Neutrophil (primary cell): ENCODE data around the gene NHLRC2.

Source experiments
- H3K27ac ChIP-seq: fragments of 200-600 bp; sonication (generic); 2 replicates; pipeline ENCODE4 v1.5.1; 2016; ENCODE audit warnings: mild to moderate bottlenecking, moderate library complexity
- H3K27me3 ChIP-seq: fragments of 200-600 bp; sonication (generic); 2 replicates; pipeline ENCODE4 v1.6.0; 2016; ENCODE audit warnings: mild to moderate bottlenecking
- H3K36me3 ChIP-seq: fragments of 200-600 bp; sonication (generic); 2 replicates; pipeline ENCODE4 v1.5.1; 2017
- H3K4me1 ChIP-seq, 2 experiments: fragments of 200-600 bp in 1 of 2; sonication (generic) in 1 of 2; 1 replicate in 1 of 2; 2 replicates in 1 of 2; pipeline versions ENCODE4 v1.5.1 to v1.6.1; 2013 to 2016; ENCODE audit warnings: low read depth in 1 of 2, low read length in 1 of 2, mild to moderate bottlenecking in 1 of 2, moderate library complexity in 1 of 2; ENCODE audit not compliant: control insufficient read depth in 1 of 2, insufficient read depth in 1 of 2
- H3K4me3 ChIP-seq, 2 experiments: fragments of 200-600 bp in 1 of 2; sonication (generic) in 1 of 2; 1 replicate in 1 of 2; 2 replicates in 1 of 2; pipeline ENCODE4 v1.5.1; 2013 to 2016; ENCODE audit warnings: low read depth in 1 of 2, low read length in 1 of 2, mild to moderate bottlenecking in 1 of 2, moderate library complexity in 1 of 2
- H3K9me3 ChIP-seq: fragments of 200-600 bp; sonication (generic); 2 replicates; pipeline ENCODE4 v1.5.1; 2016
- TF ChIP-seq, protein P1 (sequence below): fragments of 200-600 bp; sonication (generic); IDR thresholded peaks from 2 replicates; pipeline ENCODE4 v1.5.1; 2016; ENCODE audit warnings: antibody characterized with exemption

The NHLRC2 gene

DNA sequence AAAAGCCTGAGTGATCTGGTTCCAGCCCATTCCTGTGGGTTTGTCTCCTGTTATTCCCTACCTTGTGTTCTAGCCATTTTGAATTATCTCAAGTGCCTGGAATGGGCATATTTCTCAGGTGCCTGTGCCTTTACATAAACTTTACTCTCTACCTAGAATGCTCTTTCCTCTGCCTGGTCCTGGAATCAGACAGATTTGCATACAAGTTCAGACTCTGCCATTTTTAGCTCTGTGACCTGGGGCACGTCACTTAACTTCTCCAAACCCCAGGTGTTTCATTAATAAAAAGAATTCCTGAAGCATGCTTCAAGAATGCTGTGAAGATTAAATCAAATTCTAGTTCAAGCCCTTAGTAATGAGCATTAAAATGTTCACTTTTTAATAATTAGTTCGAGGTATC, 8.4 kb upstream of the NHLRC2 start:
- Histone ChIP-seq H3K27ac (no peak overlapping the region), H3K4me1 (peaks cover 23 to 27% of the 10 kb centered on the region in 2 experiments), H3K36me3 (no peaks in the 10 kb centered on the region), H3K27me3 (no peaks in the 10 kb centered on the region), H3K9me3 (no peaks in the 10 kb centered on the region), H3K4me3 (no peak overlapping the region)
- TF ChIP-seq, protein P1, sequence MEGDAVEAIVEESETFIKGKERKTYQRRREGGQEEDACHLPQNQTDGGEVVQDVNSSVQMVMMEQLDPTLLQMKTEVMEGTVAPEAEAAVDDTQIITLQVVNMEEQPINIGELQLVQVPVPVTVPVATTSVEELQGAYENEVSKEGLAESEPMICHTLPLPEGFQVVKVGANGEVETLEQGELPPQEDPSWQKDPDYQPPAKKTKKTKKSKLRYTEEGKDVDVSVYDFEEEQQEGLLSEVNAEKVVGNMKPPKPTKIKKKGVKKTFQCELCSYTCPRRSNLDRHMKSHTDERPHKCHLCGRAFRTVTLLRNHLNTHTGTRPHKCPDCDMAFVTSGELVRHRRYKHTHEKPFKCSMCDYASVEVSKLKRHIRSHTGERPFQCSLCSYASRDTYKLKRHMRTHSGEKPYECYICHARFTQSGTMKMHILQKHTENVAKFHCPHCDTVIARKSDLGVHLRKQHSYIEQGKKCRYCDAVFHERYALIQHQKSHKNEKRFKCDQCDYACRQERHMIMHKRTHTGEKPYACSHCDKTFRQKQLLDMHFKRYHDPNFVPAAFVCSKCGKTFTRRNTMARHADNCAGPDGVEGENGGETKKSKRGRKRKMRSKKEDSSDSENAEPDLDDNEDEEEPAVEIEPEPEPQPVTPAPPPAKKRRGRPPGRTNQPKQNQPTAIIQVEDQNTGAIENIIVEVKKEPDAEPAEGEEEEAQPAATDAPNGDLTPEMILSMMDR = no peak

DNA sequence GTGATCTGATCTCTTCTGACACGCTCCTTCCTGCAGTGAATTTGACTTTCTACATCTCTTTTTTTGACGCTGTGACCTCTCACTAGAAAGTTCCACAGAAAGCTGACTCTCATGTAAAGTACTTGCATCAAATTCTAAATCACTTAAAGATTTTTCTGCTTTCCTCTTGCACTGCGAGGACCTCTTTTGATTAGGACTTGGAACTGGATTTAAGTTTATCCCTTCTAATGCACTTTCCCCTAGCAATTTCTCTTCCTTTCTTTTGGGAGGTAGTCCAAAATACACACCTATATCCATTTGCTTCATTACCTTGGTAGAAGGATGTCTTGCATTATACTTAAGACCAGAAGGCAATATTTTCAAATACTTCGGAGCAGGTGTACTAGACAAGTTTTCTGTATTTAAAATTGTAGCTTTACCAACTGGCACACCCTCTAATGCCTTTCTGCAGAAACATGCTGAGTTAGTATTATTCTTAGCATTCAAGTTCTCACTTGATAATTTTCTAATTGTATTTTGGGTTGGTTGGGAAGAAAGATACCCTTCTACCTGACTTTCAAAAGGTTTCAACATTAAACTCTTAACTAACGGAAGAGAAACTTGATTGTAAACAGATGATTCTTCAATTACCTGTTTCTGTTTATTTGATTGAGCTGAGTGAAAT, 5.2 kb upstream of the NHLRC2 start:
- Histone ChIP-seq H3K9me3 (no peaks in the 10 kb centered on the region), H3K27me3 (no peaks in the 10 kb centered on the region), H3K27ac (no peak overlapping the region), H3K36me3 (no peaks in the 10 kb centered on the region), H3K4me3 (no peak overlapping the region), H3K4me1 (peaks cover 25 to 27% of the 10 kb centered on the region in 2 experiments)
- TF ChIP-seq, protein P1 = no peak

DNA sequence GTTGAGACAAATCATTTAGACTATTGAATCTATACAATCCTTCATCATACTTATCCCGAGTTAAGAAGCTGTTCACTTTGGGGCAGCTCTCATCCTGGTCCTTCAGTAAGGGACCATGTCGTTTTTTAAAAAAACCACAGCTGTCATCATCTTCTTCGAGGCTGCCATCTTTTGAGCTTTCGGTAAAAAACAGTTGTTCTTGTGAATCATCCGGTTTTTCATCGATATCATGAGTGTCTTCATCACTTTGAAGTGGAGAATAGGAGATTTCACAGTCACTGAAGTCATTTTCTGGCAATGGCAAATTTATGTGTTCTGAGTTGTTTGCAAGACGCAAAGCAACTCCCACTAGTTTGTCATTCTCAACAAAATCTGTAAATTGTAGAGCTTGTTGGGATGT, 4.5 kb upstream of the NHLRC2 start:
- H3K4me1 ChIP-seq = peaks cover 21 to 22% of the 10 kb centered on the region in 2 experiments
- TF ChIP-seq, protein P1 = no peak
- no peak overlapping the region for H3K27ac ChIP-seq
- H3K27me3 ChIP-seq = no peaks in the 10 kb centered on the region
- H3K4me3 ChIP-seq = no peak overlapping the region
- no peaks in the 10 kb centered on the region for H3K36me3 ChIP-seq
- H3K9me3 ChIP-seq = no peaks in the 10 kb centered on the region

DNA sequence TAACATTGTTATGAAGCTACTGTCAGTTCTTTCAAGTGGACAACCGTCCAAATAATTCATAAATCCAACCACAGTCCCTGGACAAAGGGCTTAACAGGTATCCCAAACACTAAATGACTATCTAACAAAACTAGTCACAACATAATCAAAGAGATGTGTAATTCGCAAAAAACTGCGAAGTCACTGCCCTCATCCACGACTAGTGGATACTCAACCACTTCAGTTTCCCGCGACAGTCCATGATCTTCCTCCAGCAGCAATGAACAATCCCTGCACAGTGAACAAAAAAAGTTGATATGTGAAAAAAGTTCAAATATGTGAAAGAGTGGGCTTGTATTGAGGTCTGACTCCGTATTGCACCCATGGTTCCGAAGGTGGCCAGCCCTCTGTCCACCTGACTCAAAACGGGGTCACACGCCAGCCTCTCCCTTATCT, 866 bp upstream of the NHLRC2 start:
- no peaks in the 10 kb centered on the region for H3K9me3 ChIP-seq
- TF ChIP-seq, protein P1 = no peak
- peaks cover 22 to 30% of the 10 kb centered on the region in 2 experiments for H3K4me1 ChIP-seq
- H3K27me3 ChIP-seq = no peaks in the 10 kb centered on the region
- no peaks in the 10 kb centered on the region for H3K36me3 ChIP-seq
- H3K27ac ChIP-seq = peak overlapping the region; percentile 79
- H3K4me3 ChIP-seq = peak overlapping the region; percentile 79 to 97

DNA sequence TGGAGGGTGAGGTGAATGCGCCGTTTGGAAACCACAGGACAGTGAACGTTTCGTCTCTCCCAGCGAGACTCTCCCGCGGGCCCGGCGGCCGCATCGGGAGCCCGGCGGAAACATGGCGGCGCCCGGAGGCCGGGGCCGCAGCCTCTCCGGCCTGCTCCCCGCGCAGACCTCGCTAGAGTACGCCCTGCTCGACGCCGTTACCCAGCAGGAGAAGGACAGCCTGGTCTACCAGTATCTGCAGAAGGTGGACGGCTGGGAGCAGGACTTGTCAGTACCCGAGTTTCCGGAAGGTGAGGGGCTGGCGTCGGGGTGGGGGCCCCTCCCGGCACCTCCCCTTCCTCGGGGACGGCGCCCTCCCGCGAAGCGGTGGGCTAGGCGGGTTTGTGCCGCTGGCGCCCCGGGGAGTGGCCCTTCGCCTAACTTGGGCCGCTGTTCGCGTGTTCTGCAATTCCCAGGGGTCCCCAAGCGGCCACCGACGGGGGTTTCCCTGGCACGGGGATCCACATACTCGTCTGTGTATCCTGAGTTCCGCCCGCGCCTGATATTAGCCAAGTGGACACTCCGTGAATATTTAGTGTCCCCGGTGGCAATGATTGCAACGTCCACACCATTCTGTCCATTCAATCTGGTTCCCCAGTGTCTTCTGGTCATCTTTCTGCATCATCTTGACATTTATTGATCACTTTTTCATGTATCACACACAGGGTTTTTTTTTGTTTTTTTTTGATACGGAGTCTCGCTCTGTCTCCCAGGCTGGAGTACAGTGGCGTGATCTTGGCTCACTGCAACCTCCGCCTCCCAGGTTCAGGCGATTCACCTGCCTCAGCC, 514 bp downstream of the NHLRC2 start:
- peaks cover 22 to 33% of the 10 kb centered on the region in 2 experiments for H3K4me1 ChIP-seq
- peak overlapping the region; percentile 79 for H3K27ac ChIP-seq
- peak overlapping the region; percentile 79 to 97 for H3K4me3 ChIP-seq
- H3K27me3 ChIP-seq = no peaks in the 10 kb centered on the region
- TF ChIP-seq, protein P1 = no peak
- no peaks in the 10 kb centered on the region for H3K9me3 ChIP-seq
- H3K36me3 ChIP-seq = no peaks in the 10 kb centered on the region
